Effector memory CD4-positive, alpha-beta T cell (primary cell): Measurements from ENCODE around the gene CCDC51.
"Not testable (repeated sequence)": the region's sequence is repeated elsewhere in the genome, so short reads cannot be mapped to it uniquely, and the experiment has no call there.

Experiments
- DNase-seq, 3 donors: peaks; one replicate each; pipeline ENCODE4 v3.0.0-alpha.2; 2020
- H3K27ac ChIP-seq: 2 replicates; pipeline ENCODE4 v1.7.0; 2013; ENCODE audit warnings: mild to moderate bottlenecking, low read length, moderate library complexity; ENCODE audit not compliant: insufficient read depth, poor library complexity, severe bottlenecking
- H3K27me3 ChIP-seq: replicated peaks from 2 replicates; pipeline ENCODE4 v1.7.0; 2013; ENCODE audit warnings: mild to moderate bottlenecking, low read length; ENCODE audit not compliant: insufficient read depth, control insufficient read depth, poor library complexity, severe bottlenecking
- H3K36me3 ChIP-seq: 2 replicates; pipeline ENCODE4 v1.7.0; 2013; ENCODE audit warnings: mild to moderate bottlenecking, low read length, moderate library complexity; ENCODE audit not compliant: control insufficient read depth, insufficient read depth
- H3K4me1 ChIP-seq: 2 replicates; pipeline ENCODE4 v1.7.0; 2013; ENCODE audit warnings: low read length, mild to moderate bottlenecking; ENCODE audit not compliant: control insufficient read depth, insufficient read depth, poor library complexity, severe bottlenecking
- H3K4me3 ChIP-seq: 2 replicates; pipeline ENCODE4 v1.7.0; 2013; ENCODE audit warnings: low read length, low read depth, mild to moderate bottlenecking; ENCODE audit not compliant: insufficient read depth, poor library complexity, severe bottlenecking
- H3K9me3 ChIP-seq: 2 replicates; pipeline ENCODE4 v1.7.0; 2013; ENCODE audit warnings: mild to moderate bottlenecking, low read length, moderate library complexity; ENCODE audit not compliant: control insufficient read depth

The CCDC51 gene

GRCh38 chr3:48402907-48403306, 37.0 kb downstream of the CCDC51 start:
- Histone ChIP-seq H3K4me1 (no peaks in the 10 kb centered on the region), H3K27me3 (no peaks in the 10 kb centered on the region), H3K9me3 (no peaks in the 10 kb centered on the region), H3K36me3 (no peaks in the 10 kb centered on the region), H3K4me3 (no peak overlapping the region), H3K27ac (no peak overlapping the region)
- DNase-seq, result no peak

- no peaks in the 10 kb centered on the region for H3K36me3 ChIP-seq
These were observed 37.6 kb downstream of the CCDC51 start for GRCh38 chr3:48402281-48402732.

DNA sequence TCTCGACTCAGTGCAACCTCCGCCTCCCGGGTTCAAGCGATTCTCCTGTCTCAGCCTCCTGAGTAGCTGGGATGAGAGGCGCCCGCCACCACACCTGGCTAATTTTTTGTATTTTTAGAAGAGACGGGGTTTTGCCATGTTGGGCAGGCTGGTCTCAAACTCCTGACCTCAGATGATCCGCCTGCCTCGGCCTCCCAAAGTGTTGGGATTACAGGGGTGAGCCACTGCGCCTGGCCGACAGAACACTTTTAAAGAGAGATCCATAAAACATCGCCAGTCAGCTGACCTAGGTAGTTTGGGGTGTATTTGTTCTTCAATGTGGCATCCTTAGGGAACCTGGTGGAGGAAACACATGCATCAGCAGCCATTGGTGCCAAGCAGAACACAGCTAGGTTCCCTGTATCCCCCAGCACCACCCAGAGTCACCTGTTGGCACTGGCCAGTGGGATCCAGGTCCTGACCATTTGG, 38.5 kb downstream of the CCDC51 start:
- not testable (repeated sequence) for H3K27me3 ChIP-seq, H3K4me3 ChIP-seq, H3K9me3 ChIP-seq, H3K36me3 ChIP-seq, H3K4me1 ChIP-seq, DNase-seq, H3K27ac ChIP-seq

More at GRCh38 chr3:48402281-48402732, 37.6 kb downstream of the CCDC51 start:
- Histone ChIP-seq H3K27me3 (no peaks in the 10 kb centered on the region), H3K4me1 (no peaks in the 10 kb centered on the region), H3K9me3 (no peaks in the 10 kb centered on the region), H3K27ac (no peak overlapping the region), H3K4me3 (no peak overlapping the region)
- no peak for DNase-seq

DNA sequence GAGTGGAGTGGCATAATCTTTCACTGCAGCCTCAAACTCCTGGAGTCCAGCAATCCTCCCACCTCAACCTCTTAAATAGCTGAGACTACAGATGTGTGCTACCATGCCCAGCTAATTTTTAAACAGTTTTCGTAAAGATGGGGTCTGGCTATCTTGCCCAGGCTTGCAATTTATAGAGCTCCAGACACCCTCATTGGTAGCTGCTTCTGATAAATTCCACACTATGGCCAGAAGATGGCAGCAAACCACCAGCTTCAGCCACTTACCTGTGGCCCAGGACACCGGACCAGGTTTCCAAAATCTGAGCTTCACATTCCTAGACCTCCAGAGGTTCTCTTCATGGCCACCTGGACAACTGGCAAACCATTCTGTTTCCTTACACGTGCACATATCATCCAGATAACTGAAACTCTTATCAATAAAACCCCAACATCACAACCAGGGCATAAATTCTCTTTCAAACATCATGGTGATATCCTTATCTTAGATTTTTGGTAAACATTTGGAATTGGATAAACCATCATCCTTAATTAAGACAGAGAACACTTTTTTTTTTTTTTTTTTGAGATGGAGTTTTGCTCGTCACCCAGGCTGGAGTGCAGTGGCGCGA, 39.0 kb downstream of the CCDC51 start:
- Histone ChIP-seq H3K9me3 (no peaks in the 10 kb centered on the region), H3K27ac (no peak overlapping the region), H3K4me3 (no peak overlapping the region), H3K4me1 (no peaks in the 10 kb centered on the region), H3K27me3 (no peaks in the 10 kb centered on the region), H3K36me3 (no peaks in the 10 kb centered on the region)
- peak; percentile 40 to 64 (median 48) for DNase-seq

- Histone ChIP-seq H3K36me3 (no peaks in the 10 kb centered on the region), H3K27me3 (no peaks in the 10 kb centered on the region), H3K4me3 (no peak overlapping the region), H3K4me1 (no peaks in the 10 kb centered on the region), H3K9me3 (no peaks in the 10 kb centered on the region), H3K27ac (no peak overlapping the region)
- no peak for DNase-seq
These were observed 40.3 kb downstream of the CCDC51 start for GRCh38 chr3:48399387-48400172.

DNA sequence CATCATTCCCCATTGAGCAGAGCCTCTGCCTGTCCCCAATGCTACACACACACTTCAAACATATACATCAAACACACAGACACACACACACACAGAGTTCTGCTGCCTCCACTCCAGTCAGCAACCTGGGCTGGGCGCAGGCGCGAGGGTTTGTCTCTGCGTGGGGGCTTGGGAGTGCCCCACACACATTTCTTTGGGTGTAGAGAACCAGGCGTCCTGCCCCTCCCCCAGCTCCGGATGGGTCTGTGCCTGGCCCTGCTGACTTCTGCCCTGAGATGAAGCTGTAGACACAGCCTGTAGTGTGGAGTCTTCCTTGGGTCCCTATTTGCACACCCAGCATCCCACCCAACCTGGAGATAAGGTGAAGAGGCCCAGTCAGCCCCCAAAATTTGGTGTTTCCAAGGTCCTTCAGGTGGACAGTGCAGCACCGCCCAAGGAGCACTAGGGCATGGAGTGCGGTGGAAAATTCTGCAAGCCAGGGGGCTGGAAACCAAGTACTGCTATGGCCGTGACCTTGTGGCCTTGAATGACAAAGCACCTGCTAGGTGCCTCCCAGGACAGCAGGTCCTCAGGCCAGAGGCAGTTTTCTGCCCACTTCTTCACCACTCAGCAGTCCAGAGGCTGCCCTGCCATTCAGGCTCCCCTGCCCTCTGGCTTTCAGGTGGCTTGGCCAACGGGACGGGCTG, 41.1 kb downstream of the CCDC51 start:
- no peaks in the 10 kb centered on the region for H3K9me3 ChIP-seq
- H3K27ac ChIP-seq, result no peak overlapping the region
- H3K36me3 ChIP-seq, result no peaks in the 10 kb centered on the region
- H3K4me3 ChIP-seq, result no peak overlapping the region
- H3K4me1 ChIP-seq, result no peaks in the 10 kb centered on the region
- no peaks in the 10 kb centered on the region for H3K27me3 ChIP-seq
- no peak for DNase-seq

DNA sequence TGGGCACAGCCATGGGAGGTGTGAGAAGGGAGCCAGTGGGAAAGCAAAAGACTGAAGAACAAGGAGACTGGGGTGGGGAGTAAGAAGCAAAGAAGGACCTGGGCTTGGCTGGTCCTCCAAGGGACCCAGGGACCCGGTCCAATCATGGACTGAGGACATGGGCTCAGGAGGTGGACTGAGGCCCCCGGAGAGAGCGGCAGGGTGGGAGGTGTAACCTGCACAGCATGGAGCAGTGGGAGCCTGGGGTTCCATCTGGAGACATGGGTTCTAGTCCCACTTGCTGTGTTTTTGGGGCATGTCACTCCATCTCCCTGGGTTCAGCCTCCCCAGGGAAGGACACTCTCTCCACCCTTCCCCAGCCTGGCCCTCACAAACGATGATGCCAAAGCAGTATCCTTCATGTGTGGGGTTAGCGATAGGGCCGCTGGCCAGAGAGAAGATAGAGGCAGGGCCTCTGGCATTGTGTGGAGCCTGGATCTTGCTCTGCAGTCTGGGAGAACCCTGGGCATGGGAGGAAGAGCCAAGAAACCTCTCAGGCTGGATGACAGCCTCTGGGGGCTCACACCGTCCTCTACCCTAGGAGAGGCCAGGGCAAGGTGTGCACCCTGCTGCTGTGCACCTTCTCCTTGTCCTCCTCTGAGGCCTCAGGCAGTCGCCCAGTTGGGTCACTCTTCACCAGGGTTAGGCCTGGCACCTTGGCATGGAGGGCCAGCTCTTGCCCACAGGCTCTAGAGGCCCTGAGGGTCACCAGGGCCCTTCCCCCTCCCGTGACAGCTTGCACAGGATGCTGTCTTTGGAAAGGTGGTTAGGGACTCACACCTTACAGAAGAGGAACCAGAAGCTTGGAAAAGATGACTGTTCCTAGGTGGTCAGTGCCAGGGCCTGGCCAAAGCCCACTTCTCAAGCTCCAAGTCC, 41.9 kb downstream of the CCDC51 start:
- no peak for DNase-seq
- H3K4me3 ChIP-seq, result no peak overlapping the region
- no peaks in the 10 kb centered on the region for H3K9me3 ChIP-seq
- H3K4me1 ChIP-seq, result no peaks in the 10 kb centered on the region
- no peaks in the 10 kb centered on the region for H3K36me3 ChIP-seq
- no peaks in the 10 kb centered on the region for H3K27me3 ChIP-seq
- H3K27ac ChIP-seq, result no peak overlapping the region

GRCh38 chr3:48395714-48396113, 44.2 kb downstream of the CCDC51 start:
- no peak for DNase-seq
- no peak overlapping the region for H3K27ac ChIP-seq
- no peaks in the 10 kb centered on the region for H3K27me3 ChIP-seq
- no peaks in the 10 kb centered on the region for H3K36me3 ChIP-seq
- H3K4me3 ChIP-seq, result no peak overlapping the region
- no peaks in the 10 kb centered on the region for H3K4me1 ChIP-seq
- H3K9me3 ChIP-seq, result no peaks in the 10 kb centered on the region

GRCh38 chr3:48394391-48394790, 45.5 kb downstream of the CCDC51 start:
- H3K9me3 ChIP-seq, result no peaks in the 10 kb centered on the region
- H3K4me1 ChIP-seq, result no peaks in the 10 kb centered on the region
- no peaks in the 10 kb centered on the region for H3K27me3 ChIP-seq
- H3K4me3 ChIP-seq, result no peak overlapping the region
- H3K36me3 ChIP-seq, result no peaks in the 10 kb centered on the region
- H3K27ac ChIP-seq, result no peak overlapping the region
- DNase-seq, result no peak
